Testis (tissue), 2 donors: ENCODE results near the gene TSPAN13.

Source experiments
- POLR2A ChIP-seq: fragments of 450-650 bp; IDR thresholded peaks from one replicate; pipeline ENCODE4 v1.6.1; 2017; ENCODE audit warnings: antibody characterized with exemption, mild to moderate bottlenecking, moderate library complexity
- TF ChIP-seq, protein P1 (sequence below), 3 experiments: fragments of 450-650 bp in 2 of 3; fragments of 200-600 bp in 1 of 3; sonication (generic) in 1 of 3; IDR thresholded peaks; one replicate each; pipeline ENCODE4 v1.5.1; 2016 to 2019; ENCODE audit warnings: antibody characterized with exemption in 3 of 3, mild to moderate bottlenecking in 2 of 3, moderate library complexity in 1 of 3

DNA sequence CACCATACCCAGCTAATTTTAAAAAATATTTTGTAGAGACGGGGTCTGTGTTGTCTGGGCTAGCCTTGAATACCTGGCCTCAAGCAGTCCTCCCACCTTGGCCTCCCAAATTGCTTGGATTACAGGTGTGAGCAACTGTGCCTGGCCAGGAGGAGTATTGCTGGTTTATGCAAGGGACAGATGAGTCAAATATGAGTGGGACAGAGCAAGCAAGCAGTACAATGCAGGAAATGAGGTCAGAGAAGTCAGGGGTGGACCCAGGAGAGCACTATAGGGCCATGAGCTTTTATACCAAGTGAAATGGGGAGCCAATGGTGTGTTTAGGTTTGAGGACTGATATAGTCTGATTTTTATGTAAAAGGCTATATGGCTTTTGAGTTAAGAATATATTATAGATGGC lies 6.3 kb downstream of the TSPAN13 start:
- TF ChIP-seq, protein P1, sequence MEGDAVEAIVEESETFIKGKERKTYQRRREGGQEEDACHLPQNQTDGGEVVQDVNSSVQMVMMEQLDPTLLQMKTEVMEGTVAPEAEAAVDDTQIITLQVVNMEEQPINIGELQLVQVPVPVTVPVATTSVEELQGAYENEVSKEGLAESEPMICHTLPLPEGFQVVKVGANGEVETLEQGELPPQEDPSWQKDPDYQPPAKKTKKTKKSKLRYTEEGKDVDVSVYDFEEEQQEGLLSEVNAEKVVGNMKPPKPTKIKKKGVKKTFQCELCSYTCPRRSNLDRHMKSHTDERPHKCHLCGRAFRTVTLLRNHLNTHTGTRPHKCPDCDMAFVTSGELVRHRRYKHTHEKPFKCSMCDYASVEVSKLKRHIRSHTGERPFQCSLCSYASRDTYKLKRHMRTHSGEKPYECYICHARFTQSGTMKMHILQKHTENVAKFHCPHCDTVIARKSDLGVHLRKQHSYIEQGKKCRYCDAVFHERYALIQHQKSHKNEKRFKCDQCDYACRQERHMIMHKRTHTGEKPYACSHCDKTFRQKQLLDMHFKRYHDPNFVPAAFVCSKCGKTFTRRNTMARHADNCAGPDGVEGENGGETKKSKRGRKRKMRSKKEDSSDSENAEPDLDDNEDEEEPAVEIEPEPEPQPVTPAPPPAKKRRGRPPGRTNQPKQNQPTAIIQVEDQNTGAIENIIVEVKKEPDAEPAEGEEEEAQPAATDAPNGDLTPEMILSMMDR (IDR thresholded peaks at IDR 0.05), result no peak
- no peak for TF ChIP-seq POLR2A
